Mesodermal cell (in vitro differentiated cells): Measurements from ENCODE around the gene LRRC27.

Source experiments
- H3K27ac ChIP-seq: 2 replicates; pipeline ENCODE4 v1.7.0; 2013; ENCODE audit warnings: mild to moderate bottlenecking, low read depth, low read length, moderate library complexity; ENCODE audit not compliant: severe bottlenecking
- H3K36me3 ChIP-seq: 2 replicates; pipeline ENCODE4 v1.7.1; 2013; ENCODE audit warnings: mild to moderate bottlenecking, low read length, moderate library complexity; ENCODE audit not compliant: control insufficient read depth, insufficient read depth
- H3K4me1 ChIP-seq: one replicate; pipeline ENCODE4 v1.7.1; 2013; ENCODE audit warnings: mild to moderate bottlenecking, low read length; ENCODE audit not compliant: insufficient read depth, control insufficient read depth, poor library complexity, severe bottlenecking
- H3K4me3 ChIP-seq: 2 replicates; pipeline ENCODE4 v1.7.0; 2013; ENCODE audit warnings: low read length, control low read depth, mild to moderate bottlenecking; ENCODE audit not compliant: insufficient read depth, poor library complexity, severe bottlenecking; ENCODE audit errors: extremely low read depth
- H3K9me3 ChIP-seq: 2 replicates; pipeline ENCODE4 v1.7.1; 2013; ENCODE audit warnings: mild to moderate bottlenecking, low read length, moderate library complexity; ENCODE audit not compliant: control insufficient read depth
- WGBS, 2 experiments: methylation state at CpG; one replicate each; pipeline ENCODE4 v1.1.5; 2013; ENCODE audit warnings: missing lambda C conversion rate in 2 of 2; ENCODE audit not compliant: insufficient coverage in 2 of 2; 5-methylcytosine and 5-hydroxymethylcytosine counted together

LRRC27 gene

GRCh38 chr10:132319853-132320653 is 11.9 kb upstream of the LRRC27 start:
- peaks cover 17% of the 10 kb centered on the region for H3K36me3 ChIP-seq
- 72 to 82% methylated on average over 10 to 15 of the region's 15 CpGs for WGBS, 2 experiments
- H3K4me3 ChIP-seq = no peak overlapping the region
- no peaks in the 10 kb centered on the region for H3K9me3 ChIP-seq
- H3K27ac ChIP-seq = no peak overlapping the region
- H3K4me1 ChIP-seq = peaks cover 13% of the 10 kb centered on the region

- WGBS, 2 experiments = 87 to 92% methylated on average over 8 to 12 of the region's 13 CpGs
- peaks cover 13% of the 10 kb centered on the region for H3K4me1 ChIP-seq
- no peak overlapping the region for H3K27ac ChIP-seq
- no peak overlapping the region for H3K4me3 ChIP-seq
- H3K9me3 ChIP-seq = no peaks in the 10 kb centered on the region
- peaks cover 23% of the 10 kb centered on the region for H3K36me3 ChIP-seq
Observed at GRCh38 chr10:132320654-132321469, 11.1 kb upstream of the LRRC27 start.

- peaks cover 32% of the 10 kb centered on the region for H3K36me3 ChIP-seq
- H3K9me3 ChIP-seq = no peaks in the 10 kb centered on the region
- H3K4me3 ChIP-seq = no peak overlapping the region
- no peak overlapping the region for H3K27ac ChIP-seq
- peaks cover 13% of the 10 kb centered on the region for H3K4me1 ChIP-seq
- WGBS, 2 experiments = 97 to 98% methylated on average over 7 to 9 of the region's 10 CpGs
Observed at GRCh38 chr10:132321726-132322125, 10.3 kb upstream of the LRRC27 start.

- WGBS, 2 experiments = 92 to 98% methylated on average over 4 to 6 of the region's 6 CpGs
- peaks cover 13% of the 10 kb centered on the region for H3K4me1 ChIP-seq
- no peak overlapping the region for H3K4me3 ChIP-seq
- peak overlapping the region; percentile 41 for H3K27ac ChIP-seq
- H3K36me3 ChIP-seq = peaks cover 40% of the 10 kb centered on the region
- no peaks in the 10 kb centered on the region for H3K9me3 ChIP-seq
Observed at GRCh38 chr10:132322586-132323048, 9.4 kb upstream of the LRRC27 start.

GRCh38 chr10:132324186-132324585 is 7.8 kb upstream of the LRRC27 start:
- peaks cover 17% of the 10 kb centered on the region for H3K4me1 ChIP-seq
- H3K27ac ChIP-seq = no peak overlapping the region
- no CpG with 5 or more reads among the region's 1 CpG for WGBS, 2 experiments
- no peaks in the 10 kb centered on the region for H3K9me3 ChIP-seq
- H3K36me3 ChIP-seq = peaks cover 56% of the 10 kb centered on the region
- H3K4me3 ChIP-seq = no peak overlapping the region

GRCh38 chr10:132326344-132326889 is 5.6 kb upstream of the LRRC27 start:
- Histone ChIP-seq H3K36me3 (peaks cover 56% of the 10 kb centered on the region), H3K9me3 (no peaks in the 10 kb centered on the region), H3K4me3 (no peak overlapping the region), H3K4me1 (peaks cover 6% of the 10 kb centered on the region), H3K27ac (no peak overlapping the region)
- 89 to 91% methylated on average over 9 to 11 of the region's 11 CpGs for WGBS, 2 experiments

- peaks cover 6% of the 10 kb centered on the region for H3K4me1 ChIP-seq
- WGBS, 2 experiments = 100% methylated on average over 1 of the region's 4 CpGs
Observed at GRCh38 chr10:132326925-132327324, 5.1 kb upstream of the LRRC27 start.

GRCh38 chr10:132328106-132328505 is 3.9 kb upstream of the LRRC27 start:
- peaks cover 56% of the 10 kb centered on the region for H3K36me3 ChIP-seq
- WGBS, 2 experiments = 94 to 96% methylated on average over 5 of the region's 9 CpGs
- no peak overlapping the region for H3K4me3 ChIP-seq
- no peaks in the 10 kb centered on the region for H3K9me3 ChIP-seq
- no peak overlapping the region for H3K27ac ChIP-seq
- H3K4me1 ChIP-seq = peaks cover 6% of the 10 kb centered on the region

More at GRCh38 chr10:132326925-132327324, 5.1 kb upstream of the LRRC27 start:
- H3K27ac ChIP-seq = no peak overlapping the region
- no peak overlapping the region for H3K4me3 ChIP-seq
- H3K36me3 ChIP-seq = peaks cover 56% of the 10 kb centered on the region
- no peaks in the 10 kb centered on the region for H3K9me3 ChIP-seq

GRCh38 chr10:132328738-132329137 is 3.3 kb upstream of the LRRC27 start:
- H3K4me1 ChIP-seq = peaks cover 6% of the 10 kb centered on the region
- peak overlapping the region; percentile 1 for H3K27ac ChIP-seq
- 85 to 87% methylated on average over 4 to 8 of the region's 8 CpGs for WGBS, 2 experiments
- H3K4me3 ChIP-seq = no peak overlapping the region
- no peaks in the 10 kb centered on the region for H3K9me3 ChIP-seq
- peaks cover 50% of the 10 kb centered on the region for H3K36me3 ChIP-seq

- Histone ChIP-seq H3K4me3 (peak overlapping the region; percentile 94), H3K36me3 (peaks cover 41% of the 10 kb centered on the region), H3K27ac (peak overlapping the region; percentile 54), H3K4me1 (peaks cover 6% of the 10 kb centered on the region), H3K9me3 (no peaks in the 10 kb centered on the region)
- 47 to 63% methylated on average over 7 to 15 of the region's 23 CpGs for WGBS, 2 experiments
Observed at GRCh38 chr10:132329565-132330485, 2.2 kb upstream of the LRRC27 start.
